GM21381 (cell line): ENCODE data around the gene LCE4A.

ENCODE experiments used
- ATAC-seq: cut with Tn5 transposase; IDR thresholded peaks from one replicate; pipeline ENCODE4 v1.9.1; 2021; ENCODE audit warnings: mild to moderate bottlenecking, moderate library complexity; ENCODE audit not compliant: unreplicated experiment

LCE4A gene

GRCh38 chr1:152745289-152745704 is 37.3 kb downstream of the LCE4A start:
- ATAC-seq = no peak

GRCh38 chr1:152745765-152746444 is 37.9 kb downstream of the LCE4A start:
- ATAC-seq = no peak

- no peak for ATAC-seq
Observed at GRCh38 chr1:152747831-152748230, 39.9 kb downstream of the LCE4A start.

- ATAC-seq = no peak
Observed at GRCh38 chr1:152752225-152752624, 44.3 kb downstream of the LCE4A start.

GRCh38 chr1:152753586-152753985 is 45.6 kb downstream of the LCE4A start:
- no peak for ATAC-seq

GRCh38 chr1:152756872-152757271 is 48.9 kb downstream of the LCE4A start:
- ATAC-seq = no peak

GRCh38 chr1:152757747-152758146 is 49.8 kb downstream of the LCE4A start, which contains the start of gene KPRP:
TSS of gene KPRP (plus strand) at chr1:152758025. CDS start at chr1:152759589, 1,564 bp downstream.
- ATAC-seq = no peak

GRCh38 chr1:152758636-152759035 is 50.7 kb downstream of the LCE4A start:
- no peak for ATAC-seq
